Measurements from ENCODE around the gene USP32.
"Not testable (repeated sequence)": the region's sequence is repeated elsewhere in the genome, so short reads cannot be mapped to it uniquely, and the experiment has no call there.

USP32 gene

GRCh38 chr17:60371818-60372510, 20.0 kb downstream of the USP32 start:
- DNase-seq, result no peak

- no peak for DNase-seq
Measured at GRCh38 chr17:60371416-60371815, 20.5 kb downstream of the USP32 start.

GRCh38 chr17:60369727-60370126, 22.2 kb downstream of the USP32 start:
- DNase-seq, result no peak

DNA sequence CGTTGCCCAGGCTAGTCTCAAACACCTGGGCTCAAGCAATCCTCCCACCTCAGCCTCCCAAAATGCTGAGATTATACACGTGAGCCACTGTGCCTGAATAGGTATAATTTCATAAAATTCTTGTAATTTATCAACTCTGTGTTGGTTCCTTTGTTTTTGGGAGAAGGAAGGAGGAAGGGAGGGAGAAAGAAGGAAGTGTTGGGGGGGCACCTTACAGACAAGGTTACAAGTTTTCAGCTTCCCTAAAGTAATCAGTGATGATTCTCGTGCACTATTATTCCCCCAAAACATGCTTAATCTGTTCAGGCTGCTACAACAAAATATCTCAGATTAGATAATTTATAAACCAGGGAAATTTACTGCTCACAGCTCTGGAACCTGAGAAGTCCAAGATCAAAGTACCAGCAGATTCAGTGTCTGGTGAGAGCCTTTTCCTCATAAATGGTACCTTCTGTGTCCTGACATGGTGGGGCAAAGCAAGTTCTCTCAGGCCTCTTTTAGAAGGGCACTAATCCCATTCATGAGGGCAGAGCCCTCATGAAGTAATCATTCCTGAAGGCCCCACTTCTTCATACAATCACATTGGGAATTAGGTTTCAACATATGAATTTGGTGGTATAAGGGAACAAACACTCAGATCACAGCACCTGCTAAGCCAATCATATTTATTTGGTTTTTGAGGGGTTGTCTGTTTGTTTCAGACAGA, 28.1 kb downstream of the USP32 start:
- no peak for DNase-seq

DNA sequence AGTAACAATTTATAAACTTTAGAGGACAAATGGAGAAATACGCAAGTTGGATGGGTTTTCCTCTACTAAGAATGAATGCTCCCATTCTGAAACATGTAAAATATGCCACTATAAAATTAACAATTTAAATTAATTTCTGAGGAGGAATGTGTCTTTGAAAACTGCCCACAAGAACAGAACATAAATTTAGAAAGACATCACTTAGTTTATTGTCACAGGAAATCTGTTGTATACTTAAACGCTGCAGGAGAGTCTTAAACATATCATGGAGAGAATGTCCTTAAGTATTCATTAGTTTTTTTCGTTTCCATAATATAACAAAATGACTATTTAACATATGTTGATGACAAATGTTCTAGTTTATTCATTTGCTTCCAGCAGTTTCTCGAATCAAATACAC, 29.6 kb downstream of the USP32 start:
- no peak for DNase-seq

- no peak for DNase-seq
Measured at GRCh38 chr17:60361889-60362288, 30.0 kb downstream of the USP32 start.

DNA sequence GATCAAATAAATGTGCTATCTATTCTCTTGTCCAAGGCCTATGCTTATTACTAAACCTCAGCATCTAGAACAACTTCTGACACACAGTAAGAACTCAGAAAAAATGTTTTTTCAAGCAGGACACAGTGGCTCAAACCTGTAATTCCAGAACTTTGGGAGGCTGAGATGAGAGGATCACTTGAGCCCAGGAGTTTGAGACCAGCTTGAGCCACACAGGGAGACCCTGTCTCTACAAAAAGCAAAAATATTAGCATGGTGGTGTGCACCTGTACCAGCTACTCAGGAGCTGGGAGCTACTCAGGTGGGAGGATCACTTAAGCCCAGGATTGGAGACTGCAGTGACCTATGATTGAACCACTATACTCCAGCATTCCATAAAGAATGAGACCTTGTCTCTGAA, 32.5 kb downstream of the USP32 start:
- DNase-seq, result no peak

DNA sequence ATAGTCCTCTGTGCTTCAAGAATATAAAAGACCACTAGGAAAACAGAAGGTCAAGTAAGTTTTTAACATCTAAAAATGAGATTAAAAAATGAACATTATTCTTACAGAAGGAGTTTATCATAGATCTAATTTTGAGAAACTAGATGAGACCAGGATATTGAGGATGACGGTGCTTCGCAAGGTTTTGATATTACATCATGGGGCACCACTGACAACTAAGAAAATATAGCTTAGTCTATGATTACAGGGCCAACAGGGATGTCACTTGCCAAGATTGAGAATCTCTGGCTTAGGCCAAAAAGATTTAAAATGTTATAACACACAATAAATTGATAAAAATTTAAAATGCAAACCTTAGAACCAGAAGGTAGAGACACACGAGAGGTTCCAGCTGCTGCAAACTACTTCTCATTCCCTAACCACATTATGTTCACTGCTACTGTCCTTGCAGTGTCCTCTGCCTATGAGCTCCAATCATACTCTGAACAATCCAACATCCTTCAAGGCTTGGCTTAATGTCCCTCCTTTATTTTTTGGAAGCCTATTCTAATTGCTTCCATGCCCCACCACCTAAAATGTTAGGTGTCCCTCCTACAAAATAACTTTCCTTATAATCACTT, 33.2 kb downstream of the USP32 start:
- DNase-seq, result no peak

DNA sequence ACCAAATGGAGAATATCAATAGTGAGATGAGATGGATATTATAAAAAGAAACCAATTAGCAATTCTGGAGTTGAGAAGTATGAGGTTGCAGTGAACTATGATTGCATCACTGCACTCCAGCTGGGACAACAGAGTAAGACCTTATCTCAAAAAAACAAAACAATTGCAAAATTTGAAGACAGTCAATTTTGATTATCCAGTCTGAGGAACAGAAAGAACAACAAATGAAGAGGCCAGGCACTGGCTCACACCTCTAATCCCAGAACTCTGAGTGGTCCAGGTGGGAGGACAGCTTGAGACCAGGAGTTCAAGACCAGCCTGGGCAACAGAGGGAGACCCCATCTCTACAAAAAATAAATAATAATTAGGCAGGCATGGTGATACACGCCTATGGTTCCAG, 35.0 kb downstream of the USP32 start:
- no peak for DNase-seq

DNA sequence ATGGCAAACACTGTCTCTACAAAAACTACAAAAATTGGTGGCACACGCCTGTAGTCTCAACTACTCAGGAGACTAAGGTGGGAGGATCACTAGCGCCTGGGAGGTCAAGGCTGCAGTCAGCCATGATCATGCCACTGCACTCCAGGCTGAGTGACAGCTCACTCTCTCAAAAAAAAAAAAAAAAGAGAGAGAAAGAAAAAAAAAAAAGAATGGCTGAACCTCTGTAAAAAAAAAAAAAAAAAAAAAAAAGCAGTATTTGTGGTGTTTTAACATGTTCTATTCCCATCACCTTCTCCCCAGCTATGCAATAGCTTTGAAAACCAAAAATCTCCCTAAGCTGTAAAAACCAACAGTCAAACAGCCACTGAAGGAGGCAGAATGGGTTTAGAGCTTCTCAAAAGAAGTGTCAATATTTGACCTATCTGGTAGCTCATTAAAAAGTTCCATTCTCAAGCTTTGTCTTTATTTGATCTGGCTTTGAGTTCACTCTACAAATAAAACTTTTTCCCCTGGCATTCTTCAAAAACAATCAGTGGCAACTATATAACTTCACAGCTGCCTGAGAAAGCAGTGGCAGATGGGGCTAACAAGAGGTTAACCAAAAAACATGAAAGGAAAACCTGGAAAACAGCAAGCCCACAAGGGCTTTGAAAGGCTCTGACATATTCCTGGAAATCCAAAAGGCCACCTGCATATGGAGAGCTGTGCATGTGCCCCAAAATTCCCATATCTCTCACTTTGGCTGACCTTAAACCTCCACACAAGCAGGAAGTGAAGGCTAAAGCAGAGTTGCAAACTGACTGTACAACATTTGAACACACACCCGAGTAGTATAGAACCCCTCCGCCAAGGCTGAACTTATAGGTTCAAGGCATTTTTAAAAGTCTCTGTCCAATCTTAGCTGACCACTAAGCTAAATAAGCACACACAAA, 36.0 kb downstream of the USP32 start:
- DNase-seq, result no peak

DNA sequence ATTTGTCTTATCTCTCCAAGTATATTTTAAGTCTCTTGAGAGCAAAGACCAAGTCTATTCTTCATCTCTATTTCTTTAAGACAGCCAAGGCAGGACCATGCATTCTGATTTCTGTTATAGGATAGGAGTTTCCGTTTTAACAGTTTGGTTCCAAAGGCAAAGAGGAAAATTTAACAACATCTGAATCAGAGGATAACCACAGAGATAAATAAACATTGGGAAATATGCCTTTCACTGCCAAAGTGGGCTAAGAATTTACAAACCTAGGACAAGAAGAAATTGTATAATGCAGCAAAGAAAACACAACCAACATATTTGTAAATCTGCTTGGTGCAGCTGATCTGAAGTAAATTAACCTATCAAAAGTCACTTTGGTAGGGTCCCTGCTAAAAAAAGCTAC, 37.7 kb downstream of the USP32 start:
- no peak for DNase-seq

- no peak for DNase-seq
Measured at GRCh38 chr17:60353773-60354172, 38.2 kb downstream of the USP32 start.

- no peak for DNase-seq
Measured at GRCh38 chr17:60352569-60352968, 39.4 kb downstream of the USP32 start.

- no peak for DNase-seq
Measured at GRCh38 chr17:60352071-60352470, 39.9 kb downstream of the USP32 start.

- no peak for DNase-seq
Measured at GRCh38 chr17:60351012-60351695, 40.8 kb downstream of the USP32 start.

DNA sequence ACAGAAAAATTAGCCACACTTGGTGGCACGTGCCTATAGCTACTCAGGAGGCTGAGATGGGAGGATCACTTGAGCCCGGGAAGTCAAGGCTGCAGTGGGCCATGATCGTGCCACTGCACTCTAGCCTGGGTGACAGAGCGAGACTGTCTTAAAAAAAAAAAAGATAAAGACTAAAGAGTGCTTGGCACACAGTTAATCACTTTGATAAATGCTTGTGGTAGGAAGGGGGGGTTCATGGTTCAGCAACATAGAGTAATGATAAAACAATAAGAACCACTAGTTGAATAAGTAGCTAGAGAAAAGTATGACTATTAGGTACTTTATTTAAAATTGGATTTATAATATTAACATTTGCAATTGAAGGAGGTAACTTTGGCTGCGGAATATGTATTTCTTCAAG, 43.3 kb downstream of the USP32 start:
- DNase-seq, result no peak

DNA sequence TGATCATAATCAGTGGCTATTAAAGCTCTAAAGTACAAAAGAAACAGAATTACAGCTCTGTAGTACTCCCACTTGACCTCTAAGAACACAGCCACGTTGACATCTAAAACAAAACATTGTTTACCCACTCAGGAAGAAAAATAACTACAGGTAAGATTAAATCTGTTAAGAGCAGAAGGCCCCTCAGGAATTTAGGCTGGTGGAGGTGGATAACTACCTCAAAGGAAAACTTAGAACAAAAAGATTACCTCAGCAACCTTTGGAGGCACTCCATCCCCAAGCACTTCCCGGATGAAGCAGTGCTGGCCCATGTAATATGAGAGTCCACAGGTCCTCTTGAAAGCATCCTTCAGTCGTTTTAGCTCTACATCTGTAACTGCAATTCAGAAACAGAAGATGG, 46.7 kb downstream of the USP32 start:
- no peak for DNase-seq

GRCh38 chr17:60342492-60342891, 49.4 kb downstream of the USP32 start:
- DNase-seq, result not testable (repeated sequence)

DNA sequence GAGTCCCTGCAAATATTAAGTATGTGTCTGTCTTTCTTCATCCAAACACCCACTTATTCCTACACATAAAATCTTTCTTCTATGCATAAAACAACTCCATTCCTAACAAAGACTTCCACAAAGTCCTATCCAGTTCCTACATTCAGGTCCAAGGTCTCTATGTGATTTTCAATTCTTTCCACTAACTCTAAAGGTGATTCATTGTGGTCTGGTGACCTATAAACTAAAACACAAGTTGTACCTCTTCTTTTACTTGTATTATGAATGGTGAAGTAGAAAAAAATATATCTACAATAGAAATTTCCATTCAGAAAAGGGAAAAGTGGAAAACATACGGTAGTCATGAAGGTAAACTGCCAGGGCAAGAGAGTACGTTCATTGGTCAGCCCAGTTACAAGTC, 56.6 kb downstream of the USP32 start:
- no peak for DNase-seq

DNA sequence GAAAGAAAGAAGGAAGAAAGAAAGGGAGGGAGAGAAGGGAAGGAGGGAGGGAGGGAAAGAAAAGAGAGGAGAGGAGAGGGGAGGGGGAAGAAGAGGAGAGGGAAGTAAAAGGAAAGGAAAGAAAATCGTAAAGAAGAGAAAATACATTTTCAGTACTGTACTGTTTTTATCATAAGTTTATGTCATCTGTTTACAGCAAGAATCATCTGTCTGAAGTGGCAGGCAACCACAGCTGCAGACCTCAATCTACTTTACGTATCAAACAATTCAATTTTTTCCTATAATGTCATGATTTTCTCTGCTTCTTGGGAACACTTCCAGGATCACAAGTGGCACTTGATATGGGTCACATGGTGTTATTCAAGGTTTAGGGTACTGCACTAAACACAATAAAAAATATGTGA, 58.3 kb downstream of the USP32 start:
- no peak for DNase-seq

DNA sequence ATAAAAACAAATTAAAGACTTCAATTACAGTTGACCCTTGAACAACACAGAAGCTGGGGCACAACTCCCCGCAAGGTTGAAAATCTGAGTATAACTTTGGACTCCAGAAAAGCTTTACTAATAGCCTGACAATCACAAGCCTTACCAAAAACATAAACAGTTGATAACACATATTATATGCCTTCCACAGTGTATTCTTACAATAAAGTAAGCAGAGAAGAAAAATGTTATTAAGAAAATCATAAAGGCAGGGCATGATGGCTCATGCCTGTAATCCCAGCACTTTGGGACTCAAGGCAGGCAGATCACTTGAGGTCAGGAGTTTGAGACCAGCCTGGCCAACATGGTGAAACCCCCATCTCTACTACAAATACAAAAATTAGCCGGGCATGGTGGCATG, 58.9 kb downstream of the USP32 start:
- not testable (repeated sequence) for DNase-seq

DNA sequence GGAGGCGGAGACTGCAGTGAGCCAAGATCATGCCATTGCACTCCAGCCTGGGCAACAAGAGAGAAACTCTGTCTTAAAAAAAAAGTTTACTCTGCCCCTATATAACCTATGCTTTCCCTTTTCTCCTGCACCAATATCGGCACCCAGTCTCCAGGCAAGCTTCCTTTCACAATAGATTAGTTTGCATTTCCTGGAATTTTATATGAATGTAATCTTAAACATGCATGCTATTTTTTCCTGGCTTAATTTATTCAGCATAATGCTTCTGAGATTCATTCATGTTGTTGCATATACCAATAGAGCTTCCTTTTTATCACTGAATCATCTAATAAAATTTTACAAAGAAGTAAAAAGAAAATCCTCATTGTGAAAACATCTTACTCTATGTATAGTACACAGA, 59.4 kb downstream of the USP32 start:
- DNase-seq, result no peak

- DNase-seq, result no peak
Measured at GRCh38 chr17:60330731-60331130, 61.2 kb downstream of the USP32 start.

All from stimulated activated CD4-positive, alpha-beta T cell treated with anti-CD3 and anti-CD28 coated beads, Interleukin-2, amount 100 ng/mL, for 24 hours (primary cell).